HG03045 (cell line): ENCODE data around the gene ANXA2R.

Experiments
- ATAC-seq: cut with Tn5 transposase; IDR thresholded peaks from one replicate; pipeline ENCODE4 v1.9.1; 2021; ENCODE audit warnings: mild to moderate bottlenecking, moderate library complexity; ENCODE audit not compliant: unreplicated experiment

Gene ANXA2R

DNA sequence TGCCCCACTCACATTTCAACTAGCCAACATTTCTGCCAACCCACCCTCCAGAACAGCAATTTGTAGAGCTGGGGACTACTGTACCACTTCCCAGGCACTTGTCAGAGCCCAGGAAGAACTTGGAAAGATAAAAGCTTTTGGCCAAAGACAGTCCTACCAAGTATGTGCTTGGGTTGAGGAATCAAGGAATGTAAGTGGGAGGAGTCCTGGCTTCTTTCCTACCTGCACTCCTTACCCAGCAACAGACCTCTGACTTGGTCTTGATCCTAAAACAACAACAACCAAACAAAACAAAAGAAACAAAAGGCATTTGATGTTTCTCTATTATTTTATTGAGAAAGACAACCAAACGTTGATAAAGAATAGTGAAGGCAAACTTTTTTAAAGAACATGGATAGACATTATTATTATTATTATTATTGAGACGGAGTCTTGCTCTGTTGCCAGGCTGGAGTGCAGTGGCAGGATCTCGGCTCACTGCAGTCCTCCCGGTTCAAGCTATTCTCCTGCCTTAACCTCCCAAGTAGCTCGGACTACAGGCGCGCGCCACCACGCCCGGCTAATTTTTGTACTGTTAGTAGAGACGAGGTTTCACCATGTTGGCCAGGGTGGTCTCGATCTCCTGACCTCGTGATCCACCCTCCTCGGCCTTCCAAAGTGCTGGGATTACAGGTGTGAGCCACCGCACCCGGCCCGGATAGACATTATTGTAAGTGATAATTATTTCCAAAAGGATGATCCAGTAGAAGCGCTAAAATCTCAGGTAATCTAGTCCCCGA, 33.5 kb downstream of the ANXA2R start:
- ATAC-seq = no peak

GRCh38 chr5:43005031-43005430, 35.1 kb downstream of the ANXA2R start:
- no peak for ATAC-seq

DNA sequence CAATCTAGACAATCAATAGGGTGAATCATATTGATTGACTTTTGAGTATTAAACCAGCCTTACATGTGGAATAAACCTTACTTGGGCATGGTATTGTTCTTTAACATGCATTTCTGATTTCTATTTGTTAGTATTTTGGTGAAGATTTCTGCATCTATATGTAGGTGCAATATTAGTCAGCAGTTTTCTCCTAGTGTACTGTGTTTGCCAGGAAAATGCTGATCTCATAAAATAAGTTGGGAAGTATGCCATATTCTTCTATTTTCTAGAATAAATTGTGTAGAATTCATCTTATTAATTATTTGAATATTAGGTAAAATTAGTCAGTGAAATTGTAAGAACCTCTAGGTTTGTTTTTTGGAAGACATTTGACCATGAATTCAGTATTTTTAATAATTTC, 38.4 kb downstream of the ANXA2R start:
- no peak for ATAC-seq

- no peak for ATAC-seq
These were observed 39.2 kb downstream of the ANXA2R start for GRCh38 chr5:43000914-43001313.

GRCh38 chr5:43000111-43000840, 39.8 kb downstream of the ANXA2R start:
- no peak for ATAC-seq

GRCh38 chr5:42995360-42995751, 44.8 kb downstream of the ANXA2R start:
- no peak for ATAC-seq

DNA sequence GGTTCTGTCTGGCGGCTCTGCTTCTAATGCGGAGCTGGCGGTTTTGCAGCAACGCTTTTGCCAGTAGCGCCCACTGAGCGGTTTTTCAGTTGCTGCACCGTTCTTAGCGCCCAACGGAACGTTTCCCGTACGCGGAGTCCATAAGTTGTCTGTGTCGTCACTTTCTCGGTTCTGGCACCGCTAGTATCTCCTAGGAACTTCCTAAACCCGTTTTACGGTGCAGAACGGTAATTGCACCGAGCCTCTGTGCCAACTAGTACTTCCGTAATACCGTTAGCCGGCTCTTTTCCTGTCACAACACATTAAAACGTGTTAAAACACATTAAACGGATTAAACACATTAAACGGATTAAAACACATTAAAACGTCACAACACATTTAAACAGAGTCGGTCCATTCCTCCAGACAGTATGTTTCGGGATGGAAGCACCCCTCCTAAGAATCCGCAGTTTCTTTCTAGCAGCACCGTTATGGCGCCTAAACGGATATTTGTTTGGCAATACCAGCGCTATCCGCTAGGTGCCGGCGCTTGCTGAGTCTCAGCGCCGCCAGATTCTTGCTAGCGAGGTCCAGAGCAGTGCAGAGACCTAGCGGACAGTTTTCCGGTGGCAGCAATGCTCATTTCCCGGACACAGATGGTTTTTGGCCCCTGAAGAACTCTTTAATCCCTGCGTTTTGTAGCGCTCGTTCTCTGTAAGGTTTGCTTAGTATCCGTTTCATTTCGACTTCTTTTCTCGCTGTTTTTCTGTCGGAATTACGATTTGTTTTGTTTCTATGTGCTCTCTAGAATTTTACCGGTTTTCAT, 45.4 kb downstream of the ANXA2R start:
- ATAC-seq = peak; percentile 51

DNA sequence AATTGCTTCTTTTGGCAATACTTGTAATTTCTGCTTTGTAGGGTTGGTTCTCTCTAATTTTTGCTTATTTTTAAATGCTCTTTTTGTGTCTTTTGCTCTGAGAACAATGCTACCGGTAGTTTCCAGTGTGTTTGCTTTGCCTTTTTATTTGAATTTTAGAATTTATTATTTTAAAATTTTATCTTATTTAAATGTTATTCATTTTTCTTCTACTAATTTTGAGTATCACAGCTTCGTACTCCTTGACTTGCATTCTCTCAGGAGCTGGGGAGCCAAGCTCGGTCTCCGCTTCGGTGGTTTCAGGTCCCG, 45.9 kb downstream of the ANXA2R start:
- no peak for ATAC-seq

DNA sequence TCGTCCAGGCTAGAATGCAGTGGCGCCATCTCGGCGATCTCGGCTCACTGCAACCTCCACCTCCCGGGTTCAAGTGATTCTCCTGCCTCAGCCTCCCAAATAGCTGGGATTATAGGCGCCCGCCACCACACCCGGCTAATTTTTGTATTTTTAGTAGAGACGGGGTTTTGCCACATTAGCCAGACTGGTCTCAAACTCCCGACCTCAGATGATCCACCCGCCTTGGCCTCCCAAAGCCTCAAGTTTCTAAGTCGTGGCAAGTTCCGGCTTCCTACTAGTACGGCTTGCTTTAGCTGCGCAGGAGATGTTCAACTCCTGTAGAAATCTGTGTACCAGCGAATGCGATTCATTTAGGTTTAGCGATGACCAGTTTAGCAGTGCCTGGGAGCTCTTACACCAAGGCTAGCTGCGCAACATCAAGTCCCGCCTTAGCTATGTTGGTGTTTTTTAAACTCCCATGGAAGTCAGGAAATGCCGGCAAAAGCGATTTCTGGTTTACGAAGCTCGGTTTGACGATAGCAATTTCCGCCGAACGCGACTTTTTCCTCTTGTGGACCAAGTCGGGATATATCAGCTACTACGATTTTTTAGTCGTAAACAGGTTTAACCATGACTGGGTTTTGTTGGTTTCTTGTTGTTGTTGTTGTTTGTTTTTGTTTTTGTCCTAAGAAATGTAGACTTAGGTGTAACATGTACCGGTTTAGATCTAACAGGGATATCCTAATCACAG, 46.4 kb downstream of the ANXA2R start:
- ATAC-seq = peak; percentile 10

- peak; percentile 39 for ATAC-seq
These were observed 47.8 kb downstream of the ANXA2R start for GRCh38 chr5:42992088-42992879.

DNA sequence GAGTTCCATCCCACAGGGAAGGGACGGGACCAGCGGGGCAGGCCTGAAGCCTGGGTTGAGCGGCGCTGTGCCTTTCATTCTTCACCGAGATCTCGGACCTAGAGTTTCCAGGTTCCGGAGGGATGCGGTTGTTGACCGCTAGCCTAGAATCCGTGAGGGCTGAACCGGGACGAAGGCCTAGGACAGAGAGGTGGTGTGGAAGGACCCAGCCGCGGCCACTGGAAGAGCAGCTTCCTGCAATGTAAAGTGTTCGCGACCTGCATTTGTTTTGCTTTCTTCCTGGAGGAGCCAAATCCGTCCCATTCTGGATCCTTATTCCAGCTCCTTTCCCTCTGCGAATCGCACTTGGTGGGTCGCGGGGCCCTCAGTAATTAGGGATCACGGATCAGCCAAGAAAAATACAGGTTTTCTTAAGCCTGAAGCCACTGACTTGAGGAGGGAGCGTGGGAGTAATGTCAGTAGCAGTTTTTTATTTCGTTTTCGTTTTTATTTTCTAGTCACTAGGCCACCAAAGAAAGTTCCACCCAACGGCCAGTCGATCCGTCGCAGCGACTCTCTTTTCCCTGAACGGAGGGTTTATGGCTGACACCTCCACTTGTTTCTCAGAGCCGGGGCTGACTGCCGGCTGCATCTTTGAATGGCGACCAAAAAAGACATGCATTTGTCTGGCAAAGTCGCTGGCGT, 48.6 kb downstream of the ANXA2R start:
- ATAC-seq = peak; percentile 26

DNA sequence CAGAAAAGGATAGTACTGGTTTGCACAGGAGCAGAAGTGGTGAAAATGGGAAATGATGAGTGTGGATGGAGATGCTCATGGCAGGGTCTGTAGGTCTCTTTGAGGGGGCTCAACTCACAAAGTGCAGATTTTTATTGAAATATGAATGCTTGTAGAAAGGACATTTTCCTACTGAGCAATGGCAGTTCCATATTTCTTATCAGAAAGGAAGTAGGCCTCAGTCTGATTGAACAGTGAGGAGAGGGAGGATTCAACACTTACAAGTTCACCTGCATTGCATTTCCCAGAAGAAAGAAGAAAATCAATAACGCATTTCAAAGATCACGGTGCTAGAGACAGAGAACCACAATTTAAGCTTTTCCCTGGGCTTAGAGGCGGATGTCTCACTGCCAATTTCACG, 49.2 kb downstream of the ANXA2R start:
- no peak for ATAC-seq
